Mucosa of descending colon (tissue), 3 donors: Measurements from ENCODE around the gene PLEKHA8. TPM values are rescaled to one million over a fixed set of nuclear protein-coding genes. Genes with fewer than 3 reads are reported as not detected.

Experiments
- ATAC-seq: fragments of 200-7000 bp; cut with Tn5 transposase; one replicate; pipeline ENCODE4 v1.9.1; 2020; ENCODE audit warnings: mild to moderate bottlenecking, moderate library complexity
- DNase-seq, 3 donors: peaks; one replicate each; pipeline ENCODE4 v3.0.0-alpha.2; 2020
- H3K36me3 ChIP-seq: fragments of 200-600 bp; one replicate; pipeline ENCODE4 v1.8.0; 2021; ENCODE audit warnings: low read depth, mild to moderate bottlenecking
- H3K4me1 ChIP-seq: fragments of 200-600 bp; one replicate; pipeline ENCODE4 v1.8.0; 2021; ENCODE audit warnings: low read depth, mild to moderate bottlenecking
- H3K4me3 ChIP-seq: fragments of 200-600 bp; one replicate; pipeline ENCODE4 v1.8.0; 2021; ENCODE audit warnings: mild to moderate bottlenecking
- H3K9me3 ChIP-seq: fragments of 200-600 bp; one replicate; pipeline ENCODE4 v1.8.0; 2021; ENCODE audit warnings: mild to moderate bottlenecking
- CTCF ChIP-seq: fragments of 200-600 bp; IDR thresholded peaks from one replicate; pipeline ENCODE4 v1.8.0; 2022; ENCODE audit warnings: antibody characterized with exemption, mild to moderate bottlenecking
- intact Hi-C, 2 donors: fragments of 100-400 bp; cut with DNase I in 1 of 2; cut with micrococcal nuclease in 1 of 2; formaldehyde crosslinking; loops; one replicate each; pipeline versions ENCODE4 v1.11.0 to v1.11.1; 2022; cut with DNase I, micrococcal nuclease
- total RNA-seq, 3 donors: library from RNA; stranded (reverse); fragmentation: NEBNext Ultra II Directional in 2 of 3; extraction: Animal tissue kit (Norgen Biotek cat#: 25700) in 2 of 3; gene quantifications; one replicate each; pipeline versions ENCODE4 v1.2.1 to v1.2.4, GENCODE V29; 2021 to 2023
- donor health status: DM: no; HTN: no; CAD: no; lungs with moderate emphysema.
- donor health status: DM: no; HTN: no; CAD: no.
- donor health status: DM: no; HTN: yes; CAD: no.

PLEKHA8 gene
- total RNA-seq, 3 donors from 2014 or later, result 11.7 to 13.0 (median 12.5) TPM

- Histone ChIP-seq H3K4me3 (no peak overlapping the region), H3K9me3 (no peaks in the 10 kb centered on the region), H3K4me1 (no peaks in the 10 kb centered on the region), H3K36me3 (no peaks in the 10 kb centered on the region)
- intact Hi-C loops, result no loop called here
- ATAC-seq (no peak), DNase-seq (no peak)
- TF ChIP-seq CTCF, result no peak
Measured at GRCh38 chr7:30012757-30013156, 15.5 kb upstream of the PLEKHA8 start.

- no peaks in the 10 kb centered on the region for H3K9me3 ChIP-seq
- no peak for ATAC-seq
- no peak overlapping the region for H3K4me3 ChIP-seq
- DNase-seq, result no peak
- H3K4me1 ChIP-seq, result no peaks in the 10 kb centered on the region
- intact Hi-C loops, result no loop called here
- no peak for TF ChIP-seq CTCF
- H3K36me3 ChIP-seq, result no peaks in the 10 kb centered on the region
Measured at GRCh38 chr7:30018451-30018850, 9.8 kb upstream of the PLEKHA8 start.

GRCh38 chr7:30019387-30019786, 8.8 kb upstream of the PLEKHA8 start:
- no peak for DNase-seq
- Histone ChIP-seq H3K9me3 (no peaks in the 10 kb centered on the region), H3K36me3 (no peaks in the 10 kb centered on the region), H3K4me1 (peaks cover 3% of the 10 kb centered on the region), H3K4me3 (no peak overlapping the region)
- ATAC-seq, result no peak
- TF ChIP-seq CTCF, result no peak
- intact Hi-C loops, result no loop called here

- no peak for TF ChIP-seq CTCF
- H3K4me3 ChIP-seq, result no peak overlapping the region
- DNase-seq (no peak), ATAC-seq (no peak)
- peaks cover 3% of the 10 kb centered on the region for H3K4me1 ChIP-seq
- intact Hi-C loops, result no loop called here
- H3K9me3 ChIP-seq, result no peaks in the 10 kb centered on the region
- H3K36me3 ChIP-seq, result no peaks in the 10 kb centered on the region
Measured at GRCh38 chr7:30019960-30020359, 8.3 kb upstream of the PLEKHA8 start.

GRCh38 chr7:30020535-30020934, 7.7 kb upstream of the PLEKHA8 start:
- TF ChIP-seq CTCF, result no peak
- Histone ChIP-seq H3K4me1 (peaks cover 9% of the 10 kb centered on the region), H3K4me3 (no peak overlapping the region), H3K9me3 (no peaks in the 10 kb centered on the region), H3K36me3 (no peaks in the 10 kb centered on the region)
- DNase-seq (no peak), ATAC-seq (no peak)
- intact Hi-C loops, result no loop called here

- peaks cover 17% of the 10 kb centered on the region for H3K4me1 ChIP-seq
- H3K4me3 ChIP-seq, result no peak overlapping the region
- H3K36me3 ChIP-seq, result no peaks in the 10 kb centered on the region
- H3K9me3 ChIP-seq, result no peaks in the 10 kb centered on the region
- DNase-seq (no peak), ATAC-seq (no peak)
- intact Hi-C loops, result no loop called here
- no peak for TF ChIP-seq CTCF
Measured at GRCh38 chr7:30022991-30023390, 5.2 kb upstream of the PLEKHA8 start.
